ENCODE data around the gene DCAF6.

DCAF6 gene

GRCh38 chr1:168110896-168111545, 174.5 kb downstream of the DCAF6 start:
- TF ChIP-seq EZH2phosphoT487 (conservative IDR thresholded peaks at IDR 0.05; ENCODE audit: low read length) = no peak
- no peak for TF ChIP-seq CTCF (IDR thresholded peaks at IDR 0.05; ENCODE audit: insufficient read depth, low read length, poor library complexity, severe bottlenecking)
- Histone ChIP-seq H3K27ac (ENCODE audit: low read depth, low read length) (no peak overlapping the region), H3K4me2 (ENCODE audit: low read depth, low read length, poor library complexity, severe bottlenecking) (no peak overlapping the region), H2AFZ (ENCODE audit: low read depth, low read length, severe bottlenecking) (no peak overlapping the region), H4K20me1 (ENCODE audit: low read depth, low read length) (no peaks in the 10 kb centered on the region), H3K79me2 (ENCODE audit: insufficient read depth, low read length) (no peaks in the 10 kb centered on the region), H3K36me3 (ENCODE audit: low read length) (no peaks in the 10 kb centered on the region), H3K9me3 (ENCODE audit: insufficient read depth, low read length) (no peaks in the 10 kb centered on the region), H3K27me3 (ENCODE audit: low read length) (no peaks in the 10 kb centered on the region), H3K4me3 (ENCODE audit: insufficient read depth, low read length, poor library complexity, severe bottlenecking) (no peak overlapping the region), H3K9ac (ENCODE audit: low read length) (no peak overlapping the region), H3F3A (ENCODE audit: insufficient read depth) (no peaks in the 10 kb centered on the region), H3K9me2 (replicated peaks; ENCODE audit: insufficient read depth, low read length) (no peaks in the 10 kb centered on the region)

- no peaks in the 10 kb centered on the region for H3F3A ChIP-seq (ENCODE audit: insufficient read depth)
- no peaks in the 10 kb centered on the region for H3K36me3 ChIP-seq (ENCODE audit: low read length)
- H2AFZ ChIP-seq (ENCODE audit: low read depth, low read length, severe bottlenecking) = no peak overlapping the region
- no peaks in the 10 kb centered on the region for H4K20me1 ChIP-seq (ENCODE audit: low read depth, low read length)
- no peak overlapping the region for H3K4me3 ChIP-seq (ENCODE audit: insufficient read depth, low read length, poor library complexity, severe bottlenecking)
- H3K79me2 ChIP-seq (ENCODE audit: insufficient read depth, low read length) = no peaks in the 10 kb centered on the region
- no peak overlapping the region for H3K4me2 ChIP-seq (ENCODE audit: low read depth, low read length, poor library complexity, severe bottlenecking)
- H3K27me3 ChIP-seq (ENCODE audit: low read length) = no peaks in the 10 kb centered on the region
- H3K9me3 ChIP-seq (ENCODE audit: insufficient read depth, low read length) = no peaks in the 10 kb centered on the region
- H3K9me2 ChIP-seq (replicated peaks; ENCODE audit: insufficient read depth, low read length) = no peaks in the 10 kb centered on the region
- no peak overlapping the region for H3K9ac ChIP-seq (ENCODE audit: low read length)
- TF ChIP-seq CTCF (IDR thresholded peaks at IDR 0.05; ENCODE audit: insufficient read depth, low read length, poor library complexity, severe bottlenecking) (no peak), EZH2phosphoT487 (conservative IDR thresholded peaks at IDR 0.05; ENCODE audit: low read length) (no peak)
- H3K27ac ChIP-seq (ENCODE audit: low read depth, low read length) = no peak overlapping the region
Observed at GRCh38 chr1:168112673-168113305, 176.3 kb downstream of the DCAF6 start.

GRCh38 chr1:168114845-168115244, 178.4 kb downstream of the DCAF6 start:
- no peak overlapping the region for H3K4me3 ChIP-seq (ENCODE audit: insufficient read depth, low read length, poor library complexity, severe bottlenecking)
- H3K36me3 ChIP-seq (ENCODE audit: low read length) = no peaks in the 10 kb centered on the region
- no peaks in the 10 kb centered on the region for H3K9me2 ChIP-seq (replicated peaks; ENCODE audit: insufficient read depth, low read length)
- TF ChIP-seq CTCF (IDR thresholded peaks at IDR 0.05; ENCODE audit: insufficient read depth, low read length, poor library complexity, severe bottlenecking) (no peak), EZH2phosphoT487 (conservative IDR thresholded peaks at IDR 0.05; ENCODE audit: low read length) (no peak)
- no peaks in the 10 kb centered on the region for H3F3A ChIP-seq (ENCODE audit: insufficient read depth)
- peaks cover 3% of the 10 kb centered on the region; the same call in 1 of the 2 replicates for H3K9me3 ChIP-seq (ENCODE audit: insufficient read depth, low read length)
- H3K27ac ChIP-seq (ENCODE audit: low read depth, low read length) = no peak overlapping the region
- H3K4me2 ChIP-seq (ENCODE audit: low read depth, low read length, poor library complexity, severe bottlenecking) = no peak overlapping the region
- no peak overlapping the region for H3K9ac ChIP-seq (ENCODE audit: low read length)
- H3K27me3 ChIP-seq (ENCODE audit: low read length) = no peaks in the 10 kb centered on the region
- H2AFZ ChIP-seq (ENCODE audit: low read depth, low read length, severe bottlenecking) = no peak overlapping the region
- no peaks in the 10 kb centered on the region for H3K79me2 ChIP-seq (ENCODE audit: insufficient read depth, low read length)
- no peaks in the 10 kb centered on the region for H4K20me1 ChIP-seq (ENCODE audit: low read depth, low read length)

Data from SU-DHL-6 (cell line).